Keratinocyte (primary cell): ENCODE results near the gene CTNND2. TPM values are rescaled to one million over a fixed set of nuclear protein-coding genes. Genes with fewer than 3 reads are reported as not detected.

ENCODE experiments used
- DNase-seq: peaks from one replicate; pipeline ENCODE4 v3.0.0-alpha.2; 2011; ENCODE audit warnings: low read depth, missing footprints, low spot score
- FAIRE-seq: peaks from 2 replicates; lab custom pipeline; 2011; peaks lifted over from hg19 to GRCh38; lab: Jason Lieb, UNC
- H2AFZ ChIP-seq: 2 replicates; pipeline ENCODE4 v1.6.0; 2012; ENCODE audit warnings: low read length, control low read depth, inconsistent platforms; ENCODE audit not compliant: control insufficient read depth
- H3K27ac ChIP-seq: 2 replicates; pipeline ENCODE4 v1.5.1; 2011; ENCODE audit warnings: low read length; ENCODE audit not compliant: control insufficient read depth, insufficient read depth
- H3K27me3 ChIP-seq: 3 replicates; pipeline ENCODE4 v1.6.0; 2011; ENCODE audit warnings: low read length; ENCODE audit not compliant: control insufficient read depth, insufficient read depth; ENCODE audit errors: extremely low read depth
- H3K36me3 ChIP-seq, 2 experiments: 2 replicates in 1 of 2; 3 replicates in 1 of 2; pipeline ENCODE4 v1.5.1; 2011; ENCODE audit warnings: low read length in 2 of 2, mild to moderate bottlenecking in 1 of 2; ENCODE audit not compliant: control insufficient read depth in 2 of 2, insufficient read depth in 2 of 2; ENCODE audit errors: extremely low read depth in 1 of 2
- H3K4me1 ChIP-seq: 3 replicates; pipeline ENCODE4 v1.5.1; 2011; ENCODE audit warnings: low read length; ENCODE audit not compliant: control insufficient read depth, insufficient read depth; ENCODE audit errors: extremely low read depth
- H3K4me2 ChIP-seq: 3 replicates; pipeline ENCODE4 v1.6.0; 2011; ENCODE audit warnings: low read depth, low read length; ENCODE audit not compliant: control insufficient read depth, insufficient read depth; ENCODE audit errors: extremely low read depth
- H3K4me3 ChIP-seq, 3 experiments: fragments of 200-600 bp in 1 of 3; sonication (generic) in 1 of 3; 2 replicates in 2 of 3; 3 replicates in 1 of 3; pipeline ENCODE4 v1.5.1; 2011 to 2016; ENCODE audit warnings: low read length in 3 of 3, mild to moderate bottlenecking in 3 of 3, control low read depth in 2 of 3, inconsistent platforms in 1 of 3, low read depth in 1 of 3, mixed read lengths in 1 of 3, mixed run types in 1 of 3, moderate library complexity in 1 of 3; ENCODE audit not compliant: control insufficient read depth in 2 of 3, insufficient read depth in 2 of 3; ENCODE audit errors: extremely low read depth in 1 of 3
- H3K79me2 ChIP-seq: 2 replicates; pipeline ENCODE4 v1.6.0; 2012; ENCODE audit warnings: low read length; ENCODE audit not compliant: control insufficient read depth, insufficient read depth
- H3K9ac ChIP-seq: 3 replicates; pipeline ENCODE4 v1.6.0; 2011; ENCODE audit warnings: low read length; ENCODE audit not compliant: control insufficient read depth, insufficient read depth; ENCODE audit errors: extremely low read depth
- H3K9me1 ChIP-seq: 3 replicates; pipeline ENCODE4 v1.6.0; 2011; ENCODE audit warnings: low read length; ENCODE audit not compliant: control insufficient read depth, insufficient read depth; ENCODE audit errors: extremely low read depth
- H3K9me3 ChIP-seq: 2 replicates; pipeline ENCODE4 v1.5.1; 2012; ENCODE audit warnings: low read depth, low read length; ENCODE audit not compliant: control insufficient read depth
- H4K20me1 ChIP-seq: 3 replicates; pipeline ENCODE4 v1.6.0; 2011; ENCODE audit warnings: low read length; ENCODE audit not compliant: control insufficient read depth, insufficient read depth; ENCODE audit errors: extremely low read depth
- CTCF ChIP-seq, 3 experiments: IDR thresholded peaks in 1 of 3; conservative IDR thresholded peaks in 1 of 3; optimal IDR thresholded peaks in 1 of 3; 2 replicates in 2 of 3; 3 replicates in 1 of 3; pipeline versions ENCODE3 to v1.5.1; 2011; ENCODE audit warnings: low read length in 3 of 3, mild to moderate bottlenecking in 3 of 3, moderate library complexity in 2 of 3, control low read depth in 1 of 3, inconsistent platforms in 1 of 3; ENCODE audit not compliant: insufficient read depth in 2 of 3; ENCODE audit errors: extremely low read depth in 1 of 3
- EZH2 ChIP-seq: IDR thresholded peaks from one replicate; pipeline ENCODE4 v1.6.1; 2012; ENCODE audit warnings: inconsistent platforms, mild to moderate bottlenecking, low read length, moderate library complexity
- dilution Hi-C: fragments of 300-500 bp; cut with MboI; formaldehyde crosslinking; loops from one replicate; pipeline ENCODE4 v1.7.0; 2020; ENCODE audit warnings: low sequenced_read_pairs; ENCODE audit not compliant: extremely low pct_ligation_motif_present
- polyA plus RNA-seq, 5 experiments: library from polyadenylated mRNA; depleted of rRNA in 3 of 5; stranded (reverse) in 3 of 5; stranded (forward) in 1 of 5; unstranded in 1 of 5; fragments of >200 nt; gene quantifications; 1 replicate in 1 of 5; 2 replicates in 3 of 5; 3 replicates in 1 of 5; pipeline versions ENCODE4 v1.2.1 to v1.2.3, GENCODE V29; 2011 to 2012; ENCODE audit warnings: missing spikeins in 2 of 5, low read depth in 1 of 5, low replicate concordance in 1 of 5

The CTNND2 gene
- polyA plus RNA-seq, 1 donor (not counting 4 experiments of a cell fraction or from before 2014, with no cell fraction given): not detected

- TF ChIP-seq CTCF (optimal IDR thresholded peaks at IDR 0.05 in 1 of 3, IDR thresholded peaks at IDR 0.05 in 1 of 3, conservative IDR thresholded peaks at IDR 0.05 in 1 of 3; ENCODE audit: extremely low read depth in 1 of 3, insufficient read depth in 2 of 3, low read length in 3 of 3): no peak
- no peak for TF ChIP-seq EZH2
- FAIRE-seq: no peak
These were observed 357.1 kb downstream of the CTNND2 start for GRCh38 chr5:11547140-11547539.

GRCh38 chr5:11540112-11540511, 364.1 kb downstream of the CTNND2 start:
- Histone ChIP-seq H3K27ac (no peak overlapping the region), H3K9me1 (no peaks in the 10 kb centered on the region), H3K9ac (no peak overlapping the region), H3K9me3 (no peaks in the 10 kb centered on the region), H3K79me2 (no peaks in the 10 kb centered on the region), H3K4me2 (no peak overlapping the region), H3K36me3 (no peaks in the 10 kb centered on the region), H3K27me3 (no peaks in the 10 kb centered on the region), H4K20me1 (no peaks in the 10 kb centered on the region), H3K4me1 (no peaks in the 10 kb centered on the region), H2AFZ (no peak overlapping the region), H3K4me3 (no peak overlapping the region)
- DNase-seq (no peak), FAIRE-seq (no peak)
- TF ChIP-seq EZH2: no peak
- no peak for TF ChIP-seq CTCF (optimal IDR thresholded peaks at IDR 0.05 in 1 of 3, IDR thresholded peaks at IDR 0.05 in 1 of 3, conservative IDR thresholded peaks at IDR 0.05 in 1 of 3; ENCODE audit: extremely low read depth in 1 of 3, insufficient read depth in 2 of 3, low read length in 3 of 3)
- dilution Hi-C loops: no loop called here

More at GRCh38 chr5:11547140-11547539, 357.1 kb downstream of the CTNND2 start:
- Histone ChIP-seq H3K9ac (no peak overlapping the region), H4K20me1 (no peaks in the 10 kb centered on the region), H3K79me2 (no peaks in the 10 kb centered on the region), H3K36me3 (no peaks in the 10 kb centered on the region), H3K4me1 (no peaks in the 10 kb centered on the region), H3K9me3 (no peaks in the 10 kb centered on the region), H3K27me3 (no peaks in the 10 kb centered on the region), H3K4me2 (no peak overlapping the region), H3K27ac (no peak overlapping the region), H3K4me3 (no peak overlapping the region), H3K9me1 (no peaks in the 10 kb centered on the region), H2AFZ (no peak overlapping the region)
- dilution Hi-C loops: no loop called here
- DNase-seq: no peak
